Effector memory CD4-positive, alpha-beta T cell (primary cell): ENCODE data around the gene ZMIZ1.

Experiments
- DNase-seq, 3 donors: peaks; one replicate each; pipeline ENCODE4 v3.0.0-alpha.2; 2020
- H3K27ac ChIP-seq: 2 replicates; pipeline ENCODE4 v1.7.0; 2013; ENCODE audit warnings: mild to moderate bottlenecking, low read length, moderate library complexity; ENCODE audit not compliant: insufficient read depth, poor library complexity, severe bottlenecking
- H3K27me3 ChIP-seq: replicated peaks from 2 replicates; pipeline ENCODE4 v1.7.0; 2013; ENCODE audit warnings: mild to moderate bottlenecking, low read length; ENCODE audit not compliant: insufficient read depth, control insufficient read depth, poor library complexity, severe bottlenecking
- H3K36me3 ChIP-seq: 2 replicates; pipeline ENCODE4 v1.7.0; 2013; ENCODE audit warnings: mild to moderate bottlenecking, low read length, moderate library complexity; ENCODE audit not compliant: control insufficient read depth, insufficient read depth
- H3K4me1 ChIP-seq: 2 replicates; pipeline ENCODE4 v1.7.0; 2013; ENCODE audit warnings: low read length, mild to moderate bottlenecking; ENCODE audit not compliant: control insufficient read depth, insufficient read depth, poor library complexity, severe bottlenecking
- H3K4me3 ChIP-seq: 2 replicates; pipeline ENCODE4 v1.7.0; 2013; ENCODE audit warnings: low read length, low read depth, mild to moderate bottlenecking; ENCODE audit not compliant: insufficient read depth, poor library complexity, severe bottlenecking
- H3K9me3 ChIP-seq: 2 replicates; pipeline ENCODE4 v1.7.0; 2013; ENCODE audit warnings: mild to moderate bottlenecking, low read length, moderate library complexity; ENCODE audit not compliant: control insufficient read depth

The ZMIZ1 gene

GRCh38 chr10:79260811-79261740 is 192.3 kb downstream of the ZMIZ1 start:
- no peak overlapping the region for H3K27ac ChIP-seq
- no peak for DNase-seq
- H3K36me3 ChIP-seq = no peaks in the 10 kb centered on the region
- H3K27me3 ChIP-seq = no peaks in the 10 kb centered on the region
- H3K4me1 ChIP-seq = no peaks in the 10 kb centered on the region
- H3K9me3 ChIP-seq = no peaks in the 10 kb centered on the region
- H3K4me3 ChIP-seq = no peak overlapping the region

- Histone ChIP-seq H3K27ac (no peak overlapping the region), H3K36me3 (no peaks in the 10 kb centered on the region), H3K4me1 (peaks cover 3% of the 10 kb centered on the region)
Measured at GRCh38 chr10:79262131-79262530, 193.4 kb downstream of the ZMIZ1 start.

GRCh38 chr10:79262959-79263746 is 194.4 kb downstream of the ZMIZ1 start:
- H3K9me3 ChIP-seq = no peaks in the 10 kb centered on the region
- peaks cover 3% of the 10 kb centered on the region for H3K4me1 ChIP-seq
- H3K4me3 ChIP-seq = no peak overlapping the region
- H3K27ac ChIP-seq = no peak overlapping the region
- no peaks in the 10 kb centered on the region for H3K36me3 ChIP-seq
- no peaks in the 10 kb centered on the region for H3K27me3 ChIP-seq
- DNase-seq = no peak

More at GRCh38 chr10:79262131-79262530, 193.4 kb downstream of the ZMIZ1 start:
- DNase-seq = no peak
- Histone ChIP-seq H3K4me3 (no peak overlapping the region), H3K27me3 (no peaks in the 10 kb centered on the region), H3K9me3 (no peaks in the 10 kb centered on the region)

- Histone ChIP-seq H3K4me1 (peaks cover 3% of the 10 kb centered on the region), H3K27me3 (no peaks in the 10 kb centered on the region), H3K4me3 (no peak overlapping the region), H3K9me3 (no peaks in the 10 kb centered on the region), H3K36me3 (no peaks in the 10 kb centered on the region), H3K27ac (no peak overlapping the region)
- no peak for DNase-seq
Measured at GRCh38 chr10:79263939-79264338, 195.2 kb downstream of the ZMIZ1 start.

- no peaks in the 10 kb centered on the region for H3K27me3 ChIP-seq
- H3K36me3 ChIP-seq = no peaks in the 10 kb centered on the region
- no peaks in the 10 kb centered on the region for H3K9me3 ChIP-seq
- H3K4me1 ChIP-seq = peaks cover 3% of the 10 kb centered on the region
- no peak overlapping the region for H3K27ac ChIP-seq
- no peak overlapping the region for H3K4me3 ChIP-seq
- DNase-seq = no peak
Measured at GRCh38 chr10:79264942-79265341, 196.2 kb downstream of the ZMIZ1 start.

- no peak overlapping the region for H3K4me3 ChIP-seq
- peaks cover 3% of the 10 kb centered on the region for H3K4me1 ChIP-seq
- DNase-seq = no peak
- no peaks in the 10 kb centered on the region for H3K9me3 ChIP-seq
- no peaks in the 10 kb centered on the region for H3K36me3 ChIP-seq
- no peaks in the 10 kb centered on the region for H3K27me3 ChIP-seq
- H3K27ac ChIP-seq = no peak overlapping the region
Measured at GRCh38 chr10:79266084-79266483, 197.3 kb downstream of the ZMIZ1 start.

GRCh38 chr10:79266543-79267312 is 198.0 kb downstream of the ZMIZ1 start:
- no peak overlapping the region for H3K27ac ChIP-seq
- no peaks in the 10 kb centered on the region for H3K9me3 ChIP-seq
- H3K36me3 ChIP-seq = no peaks in the 10 kb centered on the region
- H3K27me3 ChIP-seq = no peaks in the 10 kb centered on the region
- no peak for DNase-seq
- H3K4me3 ChIP-seq = no peak overlapping the region
- H3K4me1 ChIP-seq = peaks cover 3% of the 10 kb centered on the region

GRCh38 chr10:79267499-79267898 is 198.7 kb downstream of the ZMIZ1 start:
- Histone ChIP-seq H3K4me1 (peaks cover 3% of the 10 kb centered on the region), H3K27ac (no peak overlapping the region), H3K36me3 (no peaks in the 10 kb centered on the region), H3K9me3 (no peaks in the 10 kb centered on the region), H3K27me3 (no peaks in the 10 kb centered on the region), H3K4me3 (no peak overlapping the region)
- no peak for DNase-seq

GRCh38 chr10:79268161-79268601 is 199.4 kb downstream of the ZMIZ1 start:
- H3K27ac ChIP-seq = no peak overlapping the region
- no peaks in the 10 kb centered on the region for H3K36me3 ChIP-seq
- DNase-seq = no peak
- H3K4me3 ChIP-seq = no peak overlapping the region
- H3K4me1 ChIP-seq = peaks cover 3% of the 10 kb centered on the region
- H3K9me3 ChIP-seq = no peaks in the 10 kb centered on the region
- no peaks in the 10 kb centered on the region for H3K27me3 ChIP-seq
